Endometrium (tissue), 2 donors: ENCODE data around the gene IFNLR1.

Source experiments
- FAIRE-seq: peaks from 2 replicates; lab custom pipeline; 2012; peaks lifted over from hg19 to GRCh38; lab: Jason Lieb, UNC
- donor health status: control.
- donor health status: control.

IFNLR1 gene

DNA sequence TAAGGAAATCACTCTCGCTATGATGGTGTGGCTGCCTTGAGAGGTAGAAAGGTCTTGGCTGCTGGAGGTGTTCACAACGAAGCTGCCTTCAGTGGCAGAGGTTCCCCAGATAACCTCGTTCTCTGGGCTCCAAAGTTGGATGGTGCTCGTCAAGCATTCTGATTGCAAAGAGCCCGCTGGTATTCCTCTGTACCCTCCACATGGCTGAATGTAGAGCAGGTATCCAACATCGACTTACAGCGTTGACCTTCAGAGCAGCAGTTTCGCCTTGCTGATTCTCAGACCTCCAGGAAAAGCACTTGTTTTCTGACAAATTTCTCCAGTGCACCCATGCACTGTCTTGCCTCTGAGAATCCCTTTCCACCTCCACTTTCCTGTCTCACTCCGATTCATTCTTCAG is 39.9 kb downstream of the IFNLR1 start:
- no peak for FAIRE-seq

- FAIRE-seq: no peak
Measured at GRCh38 chr1:24142546-24143534, 44.2 kb downstream of the IFNLR1 start, which contains the start of gene IL22RA1. IL22RA1 (minus strand) TSS chr1:24143140; CDS start chr1:24143082, 58 bp downstream.

GRCh38 chr1:24141311-24141997 is 45.6 kb downstream of the IFNLR1 start:
- no peak for FAIRE-seq

- no peak for FAIRE-seq
Measured at GRCh38 chr1:24140741-24141181, 46.3 kb downstream of the IFNLR1 start.

DNA sequence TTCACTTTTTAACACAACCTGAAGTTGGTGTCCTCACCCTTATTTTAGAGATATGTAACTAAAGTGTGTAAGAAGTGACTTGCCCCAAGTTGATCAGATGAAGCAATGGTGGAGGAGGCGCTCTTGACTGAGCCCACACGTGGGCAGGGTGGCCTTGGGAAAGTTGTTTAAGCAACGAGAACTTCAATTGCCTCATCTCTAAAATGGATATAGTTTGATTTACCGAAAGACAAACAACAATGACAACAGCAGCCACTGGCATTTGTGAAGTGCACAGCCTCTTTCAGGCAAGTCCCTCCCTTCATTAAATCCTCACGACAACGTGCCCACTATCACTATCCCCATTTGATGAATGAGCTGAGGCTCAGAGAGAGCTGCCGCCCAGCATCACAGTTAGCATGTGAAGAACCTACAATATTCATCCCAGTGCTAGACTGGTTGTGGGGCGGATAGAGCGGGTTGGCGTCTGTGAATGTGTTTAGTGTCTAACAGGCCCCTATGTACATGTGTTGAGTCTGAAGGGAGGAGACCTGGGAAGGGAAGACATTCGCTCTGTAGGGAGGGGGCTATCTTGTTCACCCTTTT is 47.2 kb downstream of the IFNLR1 start:
- no peak for FAIRE-seq

- no peak for FAIRE-seq
Measured at GRCh38 chr1:24139222-24139489, 47.9 kb downstream of the IFNLR1 start.

GRCh38 chr1:24138476-24139221 is 48.4 kb downstream of the IFNLR1 start:
- FAIRE-seq: no peak

DNA sequence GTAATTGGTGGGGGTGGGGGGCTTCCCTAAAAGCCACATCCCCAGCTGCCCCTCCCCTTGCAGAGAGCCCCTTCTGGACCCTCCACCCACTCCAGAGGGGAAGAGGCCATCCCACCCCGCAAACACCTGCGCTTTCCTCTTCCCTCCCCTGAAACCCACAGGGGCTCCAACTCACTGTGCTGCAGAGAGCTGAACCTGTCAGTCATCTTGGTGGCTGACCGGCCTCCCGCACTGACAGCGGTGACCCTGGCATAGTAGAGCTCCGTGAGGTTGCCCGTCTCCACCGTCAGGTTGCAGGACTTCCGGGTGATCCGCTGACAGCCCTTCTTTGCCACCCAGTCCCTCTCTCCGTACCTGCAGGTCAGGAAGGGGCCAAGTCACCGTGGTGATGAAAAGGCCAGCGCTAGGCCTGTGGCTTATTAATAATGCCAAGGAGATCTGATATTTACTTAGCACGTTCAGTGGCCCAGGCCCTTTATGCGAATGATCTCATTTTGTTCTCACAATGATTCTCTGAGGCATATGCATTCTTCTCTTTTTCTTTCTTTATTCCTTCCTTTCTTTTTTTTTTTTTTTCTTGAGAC is 50.0 kb downstream of the IFNLR1 start:
- FAIRE-seq: no peak

GRCh38 chr1:24134376-24134775 is 52.7 kb downstream of the IFNLR1 start:
- no peak for FAIRE-seq

DNA sequence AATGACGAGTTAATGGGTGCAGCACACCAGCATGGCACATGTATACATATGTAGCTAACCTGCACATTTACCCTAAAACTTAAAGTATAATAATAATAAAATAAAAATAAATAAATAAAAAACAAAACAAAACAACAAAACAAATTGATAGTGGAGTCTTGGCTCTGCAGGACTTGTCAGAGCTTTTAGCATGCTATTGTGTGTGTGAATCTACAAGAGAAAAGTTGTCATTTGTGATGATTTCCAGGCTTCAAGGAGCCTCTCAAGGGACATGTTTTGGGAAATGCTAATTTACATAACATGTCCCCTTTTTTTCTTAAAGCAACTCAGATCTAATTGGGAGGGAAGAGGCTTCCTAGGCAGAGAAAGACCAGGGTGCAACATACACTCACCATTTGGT is 53.3 kb downstream of the IFNLR1 start:
- no peak for FAIRE-seq

DNA sequence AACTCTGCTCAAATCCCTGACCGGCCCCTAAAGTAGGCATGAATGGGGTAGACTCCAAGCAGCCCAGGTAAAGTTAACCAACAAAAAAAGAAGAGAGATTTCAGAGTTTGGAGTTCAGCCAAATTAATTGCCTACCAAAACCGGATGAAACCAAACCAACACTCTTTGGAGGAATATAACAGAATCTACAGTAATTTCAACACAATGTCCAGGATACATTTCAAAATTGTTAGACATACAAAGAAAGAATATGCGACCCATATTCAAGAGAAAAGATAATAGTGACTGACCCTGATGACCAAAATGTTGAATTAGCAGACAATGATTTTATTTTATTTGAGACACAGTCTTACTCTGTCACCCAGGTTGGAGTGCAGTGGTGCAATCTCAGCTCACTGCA is 56.7 kb downstream of the IFNLR1 start:
- FAIRE-seq: no peak

- FAIRE-seq: no peak
Measured at GRCh38 chr1:24127801-24128363, 59.2 kb downstream of the IFNLR1 start.

DNA sequence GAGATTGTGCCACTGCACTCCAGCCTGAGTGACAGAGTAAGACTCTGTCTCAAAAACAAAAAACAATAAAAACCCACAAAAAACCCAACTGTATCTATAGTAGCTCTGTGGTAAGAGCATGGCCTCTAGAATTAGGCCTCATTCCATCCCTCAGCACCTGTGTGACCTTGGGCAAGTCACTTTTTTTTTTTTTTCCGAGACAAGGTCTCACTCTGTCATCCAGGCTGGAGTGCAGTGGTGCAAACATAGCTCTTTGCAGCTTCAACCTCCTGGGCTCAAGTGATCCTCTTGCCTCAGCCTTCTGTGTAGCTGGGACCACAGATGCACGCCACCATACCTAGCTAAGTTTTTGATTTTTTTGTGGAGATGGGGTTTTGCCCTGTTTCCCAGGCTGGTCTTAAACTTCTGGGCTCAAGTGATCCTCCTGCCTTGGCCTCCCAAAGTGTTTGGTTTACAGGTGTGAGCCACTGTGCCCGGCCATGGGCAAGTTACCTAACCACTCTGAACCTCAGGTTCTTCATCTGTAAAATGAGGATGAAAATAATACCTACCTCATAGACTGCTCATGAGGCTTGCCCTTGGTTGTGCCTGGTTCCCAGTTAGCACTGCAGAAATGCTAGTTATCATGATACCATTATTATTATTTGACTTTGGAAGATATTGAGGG is 59.8 kb downstream of the IFNLR1 start:
- no peak for FAIRE-seq

GRCh38 chr1:24126672-24127023 is 60.4 kb downstream of the IFNLR1 start:
- no peak for FAIRE-seq

DNA sequence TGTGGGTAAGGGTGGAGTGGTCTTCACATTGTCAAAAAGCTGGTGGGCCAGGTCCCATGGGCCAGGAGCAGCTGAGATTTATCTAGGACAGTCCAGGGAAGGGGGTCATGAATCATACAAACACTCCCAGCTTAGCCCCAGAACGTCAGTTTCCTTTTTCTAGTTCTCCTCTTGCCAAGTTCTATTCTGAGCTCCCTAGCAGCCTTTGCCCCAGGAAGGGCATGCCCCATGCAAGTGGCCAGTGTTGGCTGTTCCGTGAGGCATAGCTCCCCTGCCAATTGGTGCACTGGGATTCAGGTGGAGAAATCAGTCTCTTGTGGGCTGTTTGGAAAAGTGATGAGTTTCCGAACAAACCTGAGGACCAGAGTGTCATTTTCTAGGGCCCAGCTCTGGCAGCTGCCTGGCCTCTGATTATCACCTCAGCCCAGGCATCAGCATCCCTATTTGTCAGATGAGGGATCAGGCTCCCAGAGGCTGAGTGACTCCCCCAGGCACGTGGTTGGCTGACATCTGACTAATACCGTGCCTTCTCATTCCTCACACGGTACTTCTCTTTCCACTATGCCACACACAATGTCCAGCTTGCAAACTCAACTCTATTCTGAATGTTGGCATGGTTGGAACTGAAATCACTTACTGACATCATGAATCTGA is 60.9 kb downstream of the IFNLR1 start:
- FAIRE-seq: no peak

- FAIRE-seq: no peak
Measured at GRCh38 chr1:24125456-24125855, 61.6 kb downstream of the IFNLR1 start.

- no peak for FAIRE-seq
Measured at GRCh38 chr1:24124980-24125379, 62.1 kb downstream of the IFNLR1 start.

- no peak for FAIRE-seq
Measured at GRCh38 chr1:24123611-24124010, 63.5 kb downstream of the IFNLR1 start.

DNA sequence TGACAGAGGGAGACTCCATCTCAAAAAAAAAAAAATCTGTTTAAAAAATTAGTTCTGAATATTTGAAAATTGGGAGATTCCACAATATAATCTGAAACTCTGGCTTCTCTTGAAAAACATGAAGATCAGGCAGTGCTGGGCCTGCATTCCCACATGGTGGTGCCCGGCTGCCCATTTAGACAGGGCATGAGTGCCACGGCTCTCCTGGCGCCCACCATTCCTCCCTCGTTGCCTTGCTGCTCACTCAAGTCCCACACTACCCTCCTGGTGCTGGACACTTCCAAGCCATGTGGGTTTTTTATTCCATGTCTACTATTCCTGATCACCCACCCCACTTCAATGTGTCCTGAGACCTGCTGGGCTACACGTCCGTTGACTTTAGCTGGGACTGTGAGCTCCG is 64.3 kb downstream of the IFNLR1 start:
- no peak for FAIRE-seq

GRCh38 chr1:24121406-24121805 is 65.7 kb downstream of the IFNLR1 start:
- FAIRE-seq: no peak

GRCh38 chr1:24120965-24121364 is 66.1 kb downstream of the IFNLR1 start:
- FAIRE-seq: no peak
